Suprapubic skin (tissue), 4 donors: ENCODE data around the gene CPNE4. TPM values are rescaled to one million over a fixed set of nuclear protein-coding genes. Genes with fewer than 3 reads are reported as not detected.

Experiments used
- DNase-seq, 2 donors: peaks; one replicate each; pipeline ENCODE4 v3.0.0-alpha.2; 2019; ENCODE audit warnings: low spot score in 2 of 2
- H3K27ac ChIP-seq: fragments of 200-600 bp; sonication (generic); one replicate; pipeline ENCODE4 v1.5.1; 2019
- H3K27me3 ChIP-seq: fragments of 200-600 bp; sonication (generic); one replicate; pipeline ENCODE4 v1.5.1; 2019
- H3K36me3 ChIP-seq: fragments of 200-600 bp; sonication (generic); one replicate; pipeline ENCODE4 v1.5.1; 2019
- H3K4me1 ChIP-seq: fragments of 200-600 bp; sonication (generic); one replicate; pipeline ENCODE4 v1.5.1; 2019
- H3K4me3 ChIP-seq: fragments of 200-600 bp; sonication (generic); one replicate; pipeline ENCODE4 v1.5.1; 2019; ENCODE audit warnings: mild to moderate bottlenecking
- H3K9me3 ChIP-seq: fragments of 200-600 bp; sonication (generic); one replicate; pipeline ENCODE4 v1.5.1; 2019
- EP300 ChIP-seq: sonication (generic); formaldehyde crosslinking; IDR thresholded peaks from one replicate; pipeline ENCODE4 v1.6.1; 2017; ENCODE audit warnings: antibody characterized with exemption
- POLR2A ChIP-seq, 2 donors: fragments of 450-650 bp; IDR thresholded peaks; one replicate each; pipeline ENCODE4 v1.6.1; 2017; ENCODE audit warnings: antibody characterized with exemption in 2 of 2, mild to moderate bottlenecking in 2 of 2, moderate library complexity in 2 of 2
- POLR2AphosphoS5 ChIP-seq, 3 donors: sonication (generic); formaldehyde crosslinking; IDR thresholded peaks; one replicate each; pipeline ENCODE4 v1.6.1; 2017; ENCODE audit warnings: antibody characterized with exemption in 3 of 3
- WGBS: methylation state at CpG from one replicate; pipeline ENCODE4 v1.1.5; 2018; 5-methylcytosine and 5-hydroxymethylcytosine counted together
- total RNA-seq, 4 donors: library from RNA; depleted of rRNA; stranded (reverse); fragments of >200 nt; gene quantifications; one replicate each; pipeline ENCODE4 v1.1.0, GENCODE V29; 2016
- TF ChIP-seq, protein P1 (sequence below), 2 donors: fragments of 200-600 bp in 1 of 2; fragments of 450-650 bp in 1 of 2; sonication (generic) in 1 of 2; IDR thresholded peaks; one replicate each; pipeline ENCODE4 v1.5.1; 2016 to 2019; ENCODE audit warnings: antibody characterized with exemption in 2 of 2, mild to moderate bottlenecking in 1 of 2, moderate library complexity in 1 of 2

Gene CPNE4
- total RNA-seq, 4 donors from 2014 or later, result 0.32 to 1.1 TPM; not detected in 2

DNA sequence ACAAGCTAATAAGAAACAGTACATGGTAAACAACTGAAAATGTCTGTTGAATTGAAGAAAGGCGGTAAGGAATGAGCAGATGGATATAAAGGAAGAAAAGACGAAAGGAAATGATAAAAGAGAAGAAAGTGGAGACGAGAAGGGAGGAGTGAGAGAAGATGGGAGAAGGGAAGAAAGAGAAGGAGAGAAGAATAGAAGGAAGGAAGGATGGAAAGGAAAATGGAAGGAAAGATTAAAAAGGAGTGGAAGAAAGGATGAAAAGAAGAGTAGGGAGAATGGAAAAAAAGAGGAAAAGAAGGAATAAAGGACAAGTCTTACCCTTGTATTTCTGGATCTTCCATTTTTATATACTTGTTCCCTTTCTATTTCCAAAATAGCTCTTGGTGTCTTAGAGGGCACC lies 17.7 kb downstream of the CPNE4 start:
- no peak for TF ChIP-seq EP300
- no peak for TF ChIP-seq POLR2AphosphoS5 (IDR thresholded peaks at IDR 0.05)
- TF ChIP-seq POLR2A (IDR thresholded peaks at IDR 0.05), result no peak
- TF ChIP-seq, protein P1, sequence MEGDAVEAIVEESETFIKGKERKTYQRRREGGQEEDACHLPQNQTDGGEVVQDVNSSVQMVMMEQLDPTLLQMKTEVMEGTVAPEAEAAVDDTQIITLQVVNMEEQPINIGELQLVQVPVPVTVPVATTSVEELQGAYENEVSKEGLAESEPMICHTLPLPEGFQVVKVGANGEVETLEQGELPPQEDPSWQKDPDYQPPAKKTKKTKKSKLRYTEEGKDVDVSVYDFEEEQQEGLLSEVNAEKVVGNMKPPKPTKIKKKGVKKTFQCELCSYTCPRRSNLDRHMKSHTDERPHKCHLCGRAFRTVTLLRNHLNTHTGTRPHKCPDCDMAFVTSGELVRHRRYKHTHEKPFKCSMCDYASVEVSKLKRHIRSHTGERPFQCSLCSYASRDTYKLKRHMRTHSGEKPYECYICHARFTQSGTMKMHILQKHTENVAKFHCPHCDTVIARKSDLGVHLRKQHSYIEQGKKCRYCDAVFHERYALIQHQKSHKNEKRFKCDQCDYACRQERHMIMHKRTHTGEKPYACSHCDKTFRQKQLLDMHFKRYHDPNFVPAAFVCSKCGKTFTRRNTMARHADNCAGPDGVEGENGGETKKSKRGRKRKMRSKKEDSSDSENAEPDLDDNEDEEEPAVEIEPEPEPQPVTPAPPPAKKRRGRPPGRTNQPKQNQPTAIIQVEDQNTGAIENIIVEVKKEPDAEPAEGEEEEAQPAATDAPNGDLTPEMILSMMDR (IDR thresholded peaks at IDR 0.05), result no peak
- H3K4me3 ChIP-seq, result no peak overlapping the region
- H3K27me3 ChIP-seq, result peaks cover 5% of the 10 kb centered on the region
- no peaks in the 10 kb centered on the region for H3K4me1 ChIP-seq
- no peaks in the 10 kb centered on the region for H3K36me3 ChIP-seq
- no peaks in the 10 kb centered on the region for H3K9me3 ChIP-seq
- 89% methylated on average over 3 of the region's 3 CpGs for WGBS
- DNase-seq, result no peak
- H3K27ac ChIP-seq, result no peak overlapping the region

DNA sequence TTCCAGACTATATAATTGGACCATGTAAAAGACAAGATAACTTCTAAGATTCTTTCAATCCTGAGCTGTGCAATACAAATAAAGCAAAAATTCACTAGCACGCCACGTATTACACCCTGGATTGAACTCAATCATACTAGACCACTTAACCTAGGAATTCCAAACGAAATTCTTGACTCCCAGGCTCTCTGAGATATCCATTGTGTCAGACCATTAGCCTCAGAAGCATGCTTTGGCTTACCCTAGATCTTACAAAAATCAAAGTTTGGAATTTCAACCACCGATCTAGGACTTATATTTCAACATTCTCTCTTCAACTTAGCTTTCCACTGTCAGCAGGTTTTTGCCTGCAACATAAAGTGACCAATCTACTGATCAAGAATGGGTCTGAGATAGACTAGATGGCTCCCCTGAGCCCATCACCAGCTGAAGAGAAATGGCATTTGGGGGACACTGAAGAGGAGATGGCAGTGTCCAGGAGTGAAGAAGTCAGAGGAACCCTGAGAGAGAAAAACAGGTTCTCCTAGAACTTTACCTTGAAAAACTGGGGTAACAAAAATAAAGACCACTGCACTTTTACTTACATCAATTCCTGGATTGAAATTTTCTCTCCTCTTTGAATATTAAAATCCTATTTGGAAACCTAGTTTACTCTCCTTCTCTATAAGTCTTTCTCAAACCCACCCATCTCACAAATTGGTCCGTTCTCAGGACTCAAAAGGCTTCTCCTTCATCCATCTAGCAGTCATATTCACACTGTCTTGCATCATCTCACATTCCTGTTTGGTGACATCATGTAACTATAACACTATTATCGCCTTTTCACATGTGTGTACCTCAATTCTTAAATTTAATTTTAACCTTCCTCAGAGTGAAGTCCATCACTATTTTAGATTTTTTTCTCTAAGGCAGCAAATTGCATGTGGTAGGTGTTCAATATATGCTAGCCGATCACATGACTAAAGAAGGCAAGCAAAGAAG lies 18.5 kb downstream of the CPNE4 start:
- Histone ChIP-seq H3K4me3 (no peak overlapping the region), H3K4me1 (no peaks in the 10 kb centered on the region), H3K27me3 (peaks cover 5% of the 10 kb centered on the region), H3K9me3 (no peaks in the 10 kb centered on the region), H3K27ac (no peak overlapping the region), H3K36me3 (no peaks in the 10 kb centered on the region)
- TF ChIP-seq, protein P1 (IDR thresholded peaks at IDR 0.05), result no peak
- no peak for TF ChIP-seq POLR2AphosphoS5 (IDR thresholded peaks at IDR 0.05)
- no peak for TF ChIP-seq POLR2A (IDR thresholded peaks at IDR 0.05)
- no peak for DNase-seq
- WGBS, result 73% methylated on average over 7 of the region's 7 CpGs

- no peak for TF ChIP-seq POLR2AphosphoS5 (IDR thresholded peaks at IDR 0.05)
- no peak for TF ChIP-seq EP300
- TF ChIP-seq, protein P1 (IDR thresholded peaks at IDR 0.05), result no peak
- TF ChIP-seq POLR2A (IDR thresholded peaks at IDR 0.05), result no peak
- no peak for DNase-seq
- no peaks in the 10 kb centered on the region for H3K4me1 ChIP-seq
- no peaks in the 10 kb centered on the region for H3K9me3 ChIP-seq
- H3K27me3 ChIP-seq, result peaks cover 5% of the 10 kb centered on the region
- no peaks in the 10 kb centered on the region for H3K36me3 ChIP-seq
- H3K4me3 ChIP-seq, result no peak overlapping the region
- WGBS, result 56% methylated on average over 3 of the region's 3 CpGs
- no peak overlapping the region for H3K27ac ChIP-seq
Measured at GRCh38 chr3:132014105-132014504, 20.7 kb downstream of the CPNE4 start.

DNA sequence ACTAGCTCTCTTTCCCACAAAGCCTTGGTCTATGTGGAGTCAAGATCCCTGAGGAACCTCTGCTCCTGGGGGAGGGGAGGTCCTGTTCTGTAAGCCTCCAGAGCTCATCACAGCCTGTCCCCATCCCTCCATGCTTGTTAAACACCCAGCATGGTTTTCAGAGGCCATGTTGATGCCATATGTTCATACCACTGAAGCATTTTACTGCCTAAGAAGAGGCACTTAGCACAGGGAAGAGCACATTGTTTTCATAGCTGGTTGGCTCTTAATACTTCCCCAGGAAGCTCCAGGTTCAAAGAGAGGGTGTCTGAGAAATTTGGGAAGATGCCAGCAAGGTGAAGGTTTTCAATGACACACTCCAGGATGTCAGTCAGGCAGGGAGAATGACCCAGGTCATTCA lies 25.6 kb downstream of the CPNE4 start:
- Histone ChIP-seq H3K9me3 (no peaks in the 10 kb centered on the region), H3K36me3 (no peaks in the 10 kb centered on the region), H3K27me3 (peaks cover 3% of the 10 kb centered on the region), H3K4me3 (no peak overlapping the region), H3K4me1 (no peaks in the 10 kb centered on the region), H3K27ac (no peak overlapping the region)
- TF ChIP-seq, protein P1 (IDR thresholded peaks at IDR 0.05), result no peak
- TF ChIP-seq POLR2AphosphoS5 (IDR thresholded peaks at IDR 0.05) (no peak), EP300 (no peak), POLR2A (IDR thresholded peaks at IDR 0.05) (no peak)
- no peak for DNase-seq

DNA sequence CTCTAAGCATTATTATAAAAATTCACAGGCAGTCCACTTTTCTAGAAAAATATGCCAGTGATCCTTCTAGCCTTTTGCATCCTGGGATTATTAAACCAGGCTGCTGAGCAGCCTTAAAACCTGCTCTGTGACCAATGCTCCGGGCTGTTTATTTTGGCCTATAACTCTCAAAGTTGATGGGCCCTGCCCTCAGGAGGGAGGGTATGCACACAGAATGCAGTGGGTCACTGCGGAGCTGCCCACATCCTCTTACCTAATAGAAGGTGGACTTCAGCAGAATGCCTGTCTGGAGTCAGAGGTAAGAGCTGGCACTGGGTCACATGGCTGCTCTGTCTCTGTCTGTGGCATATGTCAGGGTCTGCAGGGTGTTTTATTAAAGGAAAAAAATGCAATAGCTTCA lies 26.0 kb downstream of the CPNE4 start:
- TF ChIP-seq, protein P1 (IDR thresholded peaks at IDR 0.05), result no peak
- no peak for TF ChIP-seq POLR2AphosphoS5 (IDR thresholded peaks at IDR 0.05)
- Histone ChIP-seq H3K36me3 (no peaks in the 10 kb centered on the region), H3K27ac (no peak overlapping the region), H3K4me3 (no peak overlapping the region), H3K27me3 (no peaks in the 10 kb centered on the region), H3K9me3 (no peaks in the 10 kb centered on the region), H3K4me1 (no peaks in the 10 kb centered on the region)
- no peak for DNase-seq
- 27% methylated on average over 2 of the region's 2 CpGs for WGBS
